Peyer's patch (tissue), 4 donors: ENCODE measurements around the gene OR1I1.

Source experiments
- CTCF ChIP-seq, 6 experiments: fragments of 450-650 bp in 4 of 6; fragments of 200-600 bp in 2 of 6; sonication (generic) in 1 of 6; IDR thresholded peaks; one replicate each; pipeline ENCODE4 v1.5.1; 2017 to 2019; ENCODE audit warnings: antibody characterized with exemption in 6 of 6, mild to moderate bottlenecking in 3 of 6, moderate library complexity in 1 of 6
- POLR2A ChIP-seq, 2 donors: fragments of 450-650 bp; IDR thresholded peaks; one replicate each; pipeline ENCODE4 v1.5.1; 2017; ENCODE audit warnings: antibody characterized with exemption in 2 of 2, mild to moderate bottlenecking in 2 of 2, moderate library complexity in 2 of 2

DNA sequence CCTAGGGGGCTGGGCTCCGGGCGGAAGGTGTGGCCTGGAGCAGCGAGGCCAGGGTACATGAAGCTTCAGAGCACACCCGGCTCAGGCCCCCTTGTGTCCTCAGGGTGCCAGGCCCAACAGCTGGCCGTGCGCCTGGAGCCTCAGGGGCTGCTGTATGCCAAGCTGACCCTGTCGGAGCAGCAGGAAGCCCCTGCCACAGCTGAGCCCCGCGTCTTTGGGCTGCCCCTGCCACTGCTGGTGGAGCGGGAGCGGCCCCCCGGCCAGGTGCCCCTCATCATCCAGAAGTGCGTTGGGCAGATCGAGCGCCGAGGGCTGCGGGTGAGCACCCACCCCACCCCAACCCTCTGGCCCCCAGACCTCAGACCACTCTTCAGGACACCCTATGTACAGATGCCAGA, 28.4 kb downstream of the OR1I1 start:
- no peak for TF ChIP-seq CTCF (IDR thresholded peaks at IDR 0.05)
- TF ChIP-seq POLR2A (IDR thresholded peaks at IDR 0.05): no peak
